NT2/D1 (cell line): ENCODE measurements around the gene TECR.

Source experiments
- YY1 ChIP-seq: IDR thresholded peaks from 2 replicates; pipeline ENCODE4 v1.6.1; 2011; ENCODE audit not compliant: insufficient read length, insufficient read depth
- ZNF274 ChIP-seq: IDR thresholded peaks from 2 replicates; pipeline ENCODE4 v1.6.1; 2011; ENCODE audit warnings: mild to moderate bottlenecking, low read depth, low read length

- TF ChIP-seq ZNF274 = no peak
- no peak for TF ChIP-seq YY1
These were observed 37.7 kb downstream of the TECR start for GRCh38 chr19:14567079-14567478.
